Thoracic aorta (tissue), 2 donors: ENCODE data around the gene SYDE1. TPM values are rescaled to one million over a fixed set of nuclear protein-coding genes. Genes with fewer than 3 reads are reported as not detected.
"Not testable (repeated sequence)": the region's sequence is repeated elsewhere in the genome, so short reads cannot be mapped to it uniquely, and the experiment has no call there.

Experiments
- ATAC-seq: fragments of 150-250 bp; one replicate; pipeline ENCODE4 v1.8.0; 2017; ENCODE audit warnings: low read depth; ENCODE audit not compliant: insufficient number of reproducible peaks, low FRiP score
- DNase-seq: peaks from one replicate; pipeline ENCODE4 v3.0.0-alpha.2; 2020; ENCODE audit warnings: low spot score
- H3K27ac ChIP-seq, 2 donors: fragments of 200-600 bp; sonication (generic); 1 replicate in 1 of 2; 2 replicates in 1 of 2; pipeline ENCODE4 v1.5.1; 2016; ENCODE audit warnings: mild to moderate bottlenecking in 2 of 2, moderate library complexity in 2 of 2
- H3K27me3 ChIP-seq: fragments of 200-600 bp; sonication (generic); replicated peaks from 2 replicates; pipeline ENCODE4 v1.6.0; 2016; ENCODE audit warnings: mild to moderate bottlenecking; ENCODE audit not compliant: insufficient read depth
- H3K36me3 ChIP-seq: fragments of 200-600 bp; sonication (generic); one replicate; pipeline ENCODE4 v1.5.1; 2016
- H3K4me1 ChIP-seq, 2 donors: fragments of 200-600 bp; sonication (generic); 1 replicate in 1 of 2; 2 replicates in 1 of 2; pipeline versions ENCODE4 v1.5.1 to v1.6.0; 2016; ENCODE audit warnings: low read depth in 2 of 2, mild to moderate bottlenecking in 1 of 2; ENCODE audit not compliant: control insufficient read depth in 1 of 2
- H3K4me3 ChIP-seq: fragments of 200-600 bp; sonication (generic); 2 replicates; pipeline ENCODE4 v1.5.1; 2016; ENCODE audit warnings: mild to moderate bottlenecking
- H3K9me3 ChIP-seq: fragments of 200-600 bp; sonication (generic); 2 replicates; pipeline ENCODE4 v1.5.1; 2016
- CTCF ChIP-seq: fragments of 200-600 bp; sonication (generic); IDR thresholded peaks from one replicate; pipeline ENCODE4 v1.5.1; 2019; ENCODE audit warnings: antibody characterized with exemption
- total RNA-seq, 2 donors: library from RNA; depleted of rRNA; stranded (reverse); fragments of >200 nt; gene quantifications; one replicate each; pipeline versions ENCODE4 v1.1.0 to v1.2.3, GENCODE V29; 2016

The SYDE1 gene
- total RNA-seq = 10 to 100 TPM; 46.6 to 83.3 TPM

- Histone ChIP-seq H3K27me3 (no peaks in the 10 kb centered on the region), H3K4me3 (peak within 1 kb of the TSS; percentile 96), H3K27ac (peak within 1 kb of the TSS; percentile 90 to 94), H3K4me1 (peaks cover 0 to 14% of the 10 kb centered on the region in 2 donors), H3K9me3 (peaks cover 6% of the 10 kb centered on the region), H3K36me3 (peaks cover 27% of the 10 kb centered on the region)
- no peak for TF ChIP-seq CTCF
- DNase-seq = no peak
- peak; percentile 31 for ATAC-seq
These were observed at the start of gene SYDE1 for GRCh38 chr19:15107061-15108010. Gene SYDE1 (plus strand): TSS chr19:15107401. CDS start chr19:15107434, 33 bp downstream.

- Histone ChIP-seq H3K27me3 (no peaks in the 10 kb centered on the region), H3K27ac (no peak overlapping the region), H3K9me3 (no peaks in the 10 kb centered on the region), H3K4me1 (no peaks in the 10 kb centered on the region), H3K4me3 (no peak overlapping the region), H3K36me3 (no peaks in the 10 kb centered on the region)
- no peak for TF ChIP-seq CTCF
- DNase-seq = no peak
- ATAC-seq = no peak
These were observed 45.2 kb upstream of the SYDE1 start for GRCh38 chr19:15062036-15062435.

GRCh38 chr19:15070386-15070785, 36.8 kb upstream of the SYDE1 start:
- H3K36me3 ChIP-seq, H3K27ac ChIP-seq, ATAC-seq, H3K4me3 ChIP-seq, H3K27me3 ChIP-seq, DNase-seq, H3K9me3 ChIP-seq, H3K4me1 ChIP-seq: not testable (repeated sequence)

GRCh38 chr19:15072930-15073647, 34.1 kb upstream of the SYDE1 start:
- ATAC-seq (no peak), DNase-seq (no peak)
- no peaks in the 10 kb centered on the region for H3K36me3 ChIP-seq
- no peak overlapping the region for H3K4me3 ChIP-seq
- H3K4me1 ChIP-seq = no peaks in the 10 kb centered on the region
- no peak overlapping the region for H3K27ac ChIP-seq
- no peaks in the 10 kb centered on the region for H3K9me3 ChIP-seq
- no peak for TF ChIP-seq CTCF
- H3K27me3 ChIP-seq = no peaks in the 10 kb centered on the region

GRCh38 chr19:15074371-15074770, 32.8 kb upstream of the SYDE1 start:
- ATAC-seq (no peak), DNase-seq (no peak)
- Histone ChIP-seq H3K36me3 (no peaks in the 10 kb centered on the region), H3K27ac (no peak overlapping the region), H3K4me1 (no peaks in the 10 kb centered on the region), H3K9me3 (no peaks in the 10 kb centered on the region), H3K4me3 (no peak overlapping the region), H3K27me3 (no peaks in the 10 kb centered on the region)
- no peak for TF ChIP-seq CTCF
